SK-N-MC (cell line): Measurements from ENCODE around the gene IFFO2.
"Not testable (repeated sequence)": the region's sequence is repeated elsewhere in the genome, so short reads cannot be mapped to it uniquely, and the experiment has no call there.

ENCODE experiments used
- EZH2 ChIP-seq: fragments of 200-600 bp; sonication (generic); IDR thresholded peaks from one replicate; pipeline ENCODE4 v1.6.1; 2017; ENCODE audit warnings: antibody characterized with exemption
- FOXP2 ChIP-seq: optimal IDR thresholded peaks from 2 replicates; pipeline ENCODE3; 2011; ENCODE audit warnings: mild to moderate bottlenecking, moderate library complexity; ENCODE audit not compliant: insufficient read depth; ENCODE audit errors: extremely low read length, control extremely low read depth
- POLR2AphosphoS5 ChIP-seq: IDR thresholded peaks from 2 replicates; pipeline ENCODE4 v1.6.1; 2012; ENCODE audit warnings: mild to moderate bottlenecking, low read depth, low read length, borderline replicate concordance

- TF ChIP-seq POLR2AphosphoS5, EZH2, FOXP2: not testable (repeated sequence)
These were observed 85.9 kb downstream of the IFFO2 start for GRCh38 chr1:18870595-18870865.
